Loucy (cell line): ENCODE measurements around the gene XPNPEP1.

Source experiments
- H2AFZ ChIP-seq: fragments of 200-600 bp; sonication (generic); 2 replicates; pipeline ENCODE4 v1.6.0; 2016; ENCODE audit warnings: antibody characterized with exemption, mild to moderate bottlenecking, low read length, moderate library complexity
- H3F3A ChIP-seq: fragments of 200-600 bp; 2 replicates; pipeline ENCODE4 v1.6.0; 2016; ENCODE audit warnings: antibody characterized with exemption, low read depth, mild to moderate bottlenecking
- H3K27me3 ChIP-seq: fragments of 200-600 bp; sonication (generic); 2 replicates; pipeline ENCODE4 v1.6.1; 2014; ENCODE audit warnings: low read length, mild to moderate bottlenecking; ENCODE audit not compliant: insufficient read depth, poor library complexity, severe bottlenecking
- H3K36me3 ChIP-seq: fragments of 200-600 bp; sonication (generic); 2 replicates; pipeline ENCODE4 v1.6.1; 2016; ENCODE audit warnings: low read length; ENCODE audit not compliant: insufficient read depth
- H3K4me1 ChIP-seq: fragments of 200-600 bp; sonication (generic); 2 replicates; pipeline ENCODE4 v1.5.1; 2014; ENCODE audit warnings: low read length, mild to moderate bottlenecking; ENCODE audit not compliant: insufficient read depth, poor library complexity, severe bottlenecking
- H3K4me2 ChIP-seq: fragments of 200-600 bp; sonication (generic); 2 replicates; pipeline ENCODE4 v1.6.0; 2014; ENCODE audit warnings: antibody characterized with exemption, low read length, low read depth, mild to moderate bottlenecking; ENCODE audit not compliant: poor library complexity, severe bottlenecking
- H3K4me3 ChIP-seq: fragments of 200-600 bp; sonication (generic); 2 replicates; pipeline ENCODE4 v1.5.1; 2014; ENCODE audit warnings: low read length, mild to moderate bottlenecking, mixed read lengths; ENCODE audit not compliant: poor library complexity, severe bottlenecking
- H3K79me2 ChIP-seq: fragments of 200-600 bp; sonication (generic); 2 replicates; pipeline ENCODE4 v1.6.1; 2014; ENCODE audit warnings: low read length; ENCODE audit not compliant: insufficient read depth
- H3K9ac ChIP-seq: fragments of 200-600 bp; sonication (generic); 2 replicates; pipeline ENCODE4 v1.6.0; 2014; ENCODE audit warnings: mild to moderate bottlenecking, low read depth, low read length, moderate library complexity; ENCODE audit not compliant: poor library complexity, severe bottlenecking
- H3K9me2 ChIP-seq: fragments of 200-600 bp; sonication (generic); replicated peaks from 2 replicates; pipeline ENCODE4 v1.6.1; 2016; ENCODE audit warnings: low read depth, low read length, mixed read lengths
- H3K9me3 ChIP-seq: fragments of 200-600 bp; sonication (generic); 2 replicates; pipeline ENCODE4 v1.6.1; 2014; ENCODE audit warnings: mild to moderate bottlenecking, antibody characterized with exemption, low read length, low read depth; ENCODE audit not compliant: insufficient read depth
- H4K20me1 ChIP-seq: fragments of 200-600 bp; sonication (generic); 2 replicates; pipeline ENCODE4 v1.6.0; 2014; ENCODE audit warnings: antibody characterized with exemption, low read length, mild to moderate bottlenecking; ENCODE audit not compliant: insufficient read depth, poor library complexity, severe bottlenecking
- CTCF ChIP-seq: fragments of 200-600 bp; sonication (generic); conservative IDR thresholded peaks from 2 replicates; pipeline ENCODE4 v1.5.1; 2014; ENCODE audit warnings: mild to moderate bottlenecking, antibody characterized with exemption, low read length
- EZH2phosphoT487 ChIP-seq: fragments of 200-600 bp; IDR thresholded peaks from 2 replicates; pipeline ENCODE4 v1.6.1; 2018; ENCODE audit warnings: antibody characterized with exemption, mild to moderate bottlenecking, moderate library complexity, borderline replicate concordance

Gene XPNPEP1

DNA sequence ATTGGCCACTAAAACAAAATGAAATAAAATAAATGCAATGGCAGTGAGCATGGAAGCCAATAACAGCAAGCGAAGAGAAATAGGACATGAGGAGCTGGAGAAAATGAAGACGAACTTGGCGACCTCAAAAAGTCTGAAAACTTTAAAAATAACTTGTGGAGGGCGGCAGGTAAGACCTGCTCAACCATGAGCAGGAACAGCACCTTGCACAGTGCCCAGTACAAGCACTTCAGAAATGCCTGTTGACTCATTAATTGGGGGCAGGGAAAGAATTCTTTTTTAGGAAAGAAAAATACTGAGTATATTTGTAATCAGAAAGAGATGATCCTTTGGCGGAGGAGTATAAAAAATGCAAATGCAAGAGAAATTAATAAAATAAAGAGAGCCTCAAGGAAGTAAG lies 78.0 kb downstream of the XPNPEP1 start:
- Histone ChIP-seq H2AFZ (no peak overlapping the region), H3K9me2 (no peaks in the 10 kb centered on the region), H3K9me3 (no peaks in the 10 kb centered on the region), H3K9ac (no peak overlapping the region), H3K4me1 (no peaks in the 10 kb centered on the region), H3K4me3 (no peak overlapping the region), H3K27me3 (no peaks in the 10 kb centered on the region), H3K4me2 (no peak overlapping the region), H3K79me2 (no peaks in the 10 kb centered on the region), H3F3A (no peaks in the 10 kb centered on the region), H4K20me1 (no peaks in the 10 kb centered on the region), H3K36me3 (no peaks in the 10 kb centered on the region)
- TF ChIP-seq EZH2phosphoT487 (no peak), CTCF (no peak)

GRCh38 chr10:109838592-109839244 lies 84.6 kb downstream of the XPNPEP1 start:
- Histone ChIP-seq H3K27me3 (no peaks in the 10 kb centered on the region), H3K4me1 (no peaks in the 10 kb centered on the region), H4K20me1 (no peaks in the 10 kb centered on the region), H3K9me2 (no peaks in the 10 kb centered on the region), H2AFZ (no peak overlapping the region), H3K36me3 (no peaks in the 10 kb centered on the region), H3F3A (no peaks in the 10 kb centered on the region), H3K79me2 (no peaks in the 10 kb centered on the region), H3K9me3 (no peaks in the 10 kb centered on the region), H3K4me3 (no peak overlapping the region), H3K9ac (no peak overlapping the region), H3K4me2 (no peak overlapping the region)
- TF ChIP-seq CTCF, result 0 out of 2 replicates have a peak, but pooled peaks have one; percentile 19
- TF ChIP-seq EZH2phosphoT487, result no peak

- no peaks in the 10 kb centered on the region for H3K9me3 ChIP-seq
These were observed 85.9 kb downstream of the XPNPEP1 start for GRCh38 chr10:109837384-109837783.

More at GRCh38 chr10:109837384-109837783, 85.9 kb downstream of the XPNPEP1 start:
- no peaks in the 10 kb centered on the region for H3K27me3 ChIP-seq
- no peak overlapping the region for H3K4me2 ChIP-seq
- no peaks in the 10 kb centered on the region for H3K36me3 ChIP-seq
- H3K9me2 ChIP-seq, result no peaks in the 10 kb centered on the region
- H3K4me1 ChIP-seq, result no peaks in the 10 kb centered on the region
- H3K9ac ChIP-seq, result no peak overlapping the region
- no peaks in the 10 kb centered on the region for H3F3A ChIP-seq
- no peak for TF ChIP-seq CTCF
- no peak for TF ChIP-seq EZH2phosphoT487
- H3K4me3 ChIP-seq, result no peak overlapping the region
- no peaks in the 10 kb centered on the region for H4K20me1 ChIP-seq
- H2AFZ ChIP-seq, result no peak overlapping the region
- no peaks in the 10 kb centered on the region for H3K79me2 ChIP-seq
